HG03342 (cell line): ENCODE data around the gene SLC16A6.
"Not testable (repeated sequence)": the region's sequence is repeated elsewhere in the genome, so short reads cannot be mapped to it uniquely, and the experiment has no call there.

Source experiments
- ATAC-seq: cut with Tn5 transposase; IDR thresholded peaks from one replicate; pipeline ENCODE4 v1.9.1; 2021; ENCODE audit warnings: mild to moderate bottlenecking, moderate library complexity; ENCODE audit not compliant: unreplicated experiment

SLC16A6 gene

GRCh38 chr17:68291836-68292688, 1.1 kb upstream of the SLC16A6 start:
- ATAC-seq = peak; percentile 57

GRCh38 chr17:68290268-68290954, 516 bp downstream of the SLC16A6 start:
- ATAC-seq = no peak

- no peak for ATAC-seq
These were observed 1.0 kb downstream of the SLC16A6 start for GRCh38 chr17:68289936-68290267.

GRCh38 chr17:68289473-68289872, 1.5 kb downstream of the SLC16A6 start:
- no peak for ATAC-seq

GRCh38 chr17:68288804-68289203, 2.1 kb downstream of the SLC16A6 start:
- ATAC-seq = no peak

GRCh38 chr17:68288375-68288774, 2.6 kb downstream of the SLC16A6 start:
- ATAC-seq = peak; percentile 16

GRCh38 chr17:68281965-68282364, 9.0 kb downstream of the SLC16A6 start:
- not testable (repeated sequence) for ATAC-seq

- no peak for ATAC-seq
These were observed 13.1 kb downstream of the SLC16A6 start for GRCh38 chr17:68277807-68278206.

- not testable (repeated sequence) for ATAC-seq
These were observed 14.6 kb downstream of the SLC16A6 start for GRCh38 chr17:68276339-68276738.

- no peak for ATAC-seq
These were observed 17.2 kb downstream of the SLC16A6 start for GRCh38 chr17:68273722-68274121.

GRCh38 chr17:68265833-68266232, 25.1 kb downstream of the SLC16A6 start:
- not testable (repeated sequence) for ATAC-seq

GRCh38 chr17:68263101-68263681, 27.7 kb downstream of the SLC16A6 start:
- ATAC-seq = peak; percentile 43

- ATAC-seq = not testable (repeated sequence)
These were observed 28.5 kb downstream of the SLC16A6 start for GRCh38 chr17:68262467-68262866.

GRCh38 chr17:68260051-68260762, 30.7 kb downstream of the SLC16A6 start:
- no peak for ATAC-seq

GRCh38 chr17:68259648-68259951, 31.3 kb downstream of the SLC16A6 start:
- ATAC-seq = not testable (repeated sequence)

GRCh38 chr17:68258890-68259647, 31.9 kb downstream of the SLC16A6 start:
- ATAC-seq = peak; percentile 79

- ATAC-seq = no peak
These were observed 33.0 kb downstream of the SLC16A6 start for GRCh38 chr17:68257934-68258333.

- not testable (repeated sequence) for ATAC-seq
These were observed 34.2 kb downstream of the SLC16A6 start for GRCh38 chr17:68256701-68257100.

GRCh38 chr17:68255731-68256538, 35.0 kb downstream of the SLC16A6 start:
- no peak for ATAC-seq

- no peak for ATAC-seq
These were observed 35.8 kb downstream of the SLC16A6 start for GRCh38 chr17:68255151-68255550.
